IPS DF 19.7 (cell line): ENCODE measurements around the gene HAL.
"Not testable (repeated sequence)": the region's sequence is repeated elsewhere in the genome, so short reads cannot be mapped to it uniquely, and the experiment has no call there.

Experiments
- DNase-seq: peaks from one replicate; pipeline ENCODE4 v3.0.0-alpha.2; 2013; ENCODE audit warnings: low read depth, low spot score

The HAL gene

GRCh38 chr12:95976416-95976832, 19.7 kb downstream of the HAL start:
- DNase-seq = no peak

GRCh38 chr12:95975491-95975890, 20.7 kb downstream of the HAL start:
- no peak for DNase-seq

DNA sequence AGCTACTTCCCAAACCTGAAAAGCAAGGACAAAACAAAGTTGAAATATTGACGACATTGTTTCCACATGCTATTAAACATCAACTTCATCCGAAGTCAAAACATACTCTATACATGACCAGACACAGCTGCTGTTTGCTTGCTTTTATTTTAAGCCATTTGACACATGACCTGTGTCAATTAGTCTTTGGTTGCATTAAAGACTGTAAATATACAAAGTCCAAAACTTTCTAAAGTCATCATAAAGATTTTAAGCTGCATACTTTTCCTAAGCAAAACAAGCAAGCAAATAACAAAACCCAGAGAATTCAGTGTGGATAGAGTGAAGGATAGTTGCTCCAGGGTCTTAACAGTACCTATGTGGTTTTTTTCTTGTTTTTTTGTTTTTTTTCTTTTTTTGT, 21.8 kb downstream of the HAL start:
- no peak for DNase-seq

- no peak for DNase-seq
These were observed 23.2 kb downstream of the HAL start for GRCh38 chr12:95972832-95973456.

DNA sequence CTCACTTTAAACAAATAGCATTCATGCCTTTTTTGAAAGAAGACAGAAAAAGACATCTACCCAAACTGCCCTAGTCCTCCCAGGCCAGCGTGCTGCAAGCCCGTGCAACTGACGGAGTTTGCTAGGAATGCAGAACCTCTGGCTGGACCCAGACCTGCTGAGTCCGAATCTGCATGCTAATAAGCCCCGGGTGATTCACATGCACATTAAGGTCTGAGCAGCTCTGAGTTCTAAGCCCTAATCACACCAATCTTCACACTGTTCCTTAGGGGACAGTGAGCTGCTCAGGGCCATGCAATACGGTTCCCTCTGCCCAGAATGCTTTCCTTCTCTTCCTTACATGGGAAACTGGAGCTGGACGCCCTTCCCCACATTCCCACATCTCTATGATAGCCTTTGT, 25.2 kb downstream of the HAL start:
- peak; percentile 90 for DNase-seq

DNA sequence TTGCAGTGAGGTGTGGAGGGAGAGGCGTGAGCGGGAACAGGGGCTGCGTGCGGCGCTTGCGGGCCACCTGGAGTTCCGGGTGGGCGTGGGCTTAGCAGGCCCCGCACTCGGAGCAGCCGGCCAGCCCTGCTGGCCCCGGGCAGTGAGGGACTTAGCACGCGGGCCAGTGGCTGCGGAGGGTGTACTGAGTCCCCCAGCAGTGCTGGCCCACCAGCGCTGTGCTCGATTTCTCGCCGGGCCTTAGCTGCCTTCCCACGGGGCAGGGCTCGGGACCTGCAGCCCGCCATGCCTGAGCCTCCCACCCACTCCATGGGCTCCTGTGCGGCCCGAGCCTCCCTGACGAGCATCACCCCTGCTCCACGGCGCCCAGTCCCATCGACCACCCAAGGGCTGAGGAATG, 27.0 kb downstream of the HAL start:
- not testable (repeated sequence) for DNase-seq

GRCh38 chr12:95967301-95967700, 28.8 kb downstream of the HAL start:
- no peak for DNase-seq

DNA sequence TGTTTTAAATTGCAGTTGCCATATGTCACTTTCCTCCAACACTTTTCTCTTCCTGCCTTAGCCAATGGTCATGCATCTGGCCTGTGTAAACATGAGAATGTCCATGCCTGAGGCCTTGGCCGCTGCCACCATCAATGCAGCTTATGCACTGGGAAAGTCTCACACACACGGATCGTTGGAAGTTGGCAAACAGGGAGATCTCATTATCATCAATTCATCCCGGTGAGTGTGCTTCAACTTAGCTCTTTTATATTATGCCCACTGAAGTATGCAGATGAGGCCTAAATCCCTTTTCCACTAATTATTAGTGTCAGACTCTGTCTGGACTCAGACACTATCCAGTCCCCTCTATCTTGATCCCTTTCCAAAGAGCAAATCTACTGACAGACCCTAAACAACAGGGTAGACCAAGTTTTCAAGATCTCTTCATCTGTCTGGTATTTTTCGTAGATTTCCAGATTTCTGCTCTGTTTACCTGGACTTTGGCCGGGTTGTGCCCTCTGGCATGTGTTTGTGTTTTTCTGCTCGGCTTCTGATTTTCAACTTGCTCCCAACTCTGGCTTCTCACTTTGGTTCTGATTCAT, 29.8 kb downstream of the HAL start:
- DNase-seq = no peak

- DNase-seq = no peak
These were observed 33.0 kb downstream of the HAL start for GRCh38 chr12:95963096-95963495.

DNA sequence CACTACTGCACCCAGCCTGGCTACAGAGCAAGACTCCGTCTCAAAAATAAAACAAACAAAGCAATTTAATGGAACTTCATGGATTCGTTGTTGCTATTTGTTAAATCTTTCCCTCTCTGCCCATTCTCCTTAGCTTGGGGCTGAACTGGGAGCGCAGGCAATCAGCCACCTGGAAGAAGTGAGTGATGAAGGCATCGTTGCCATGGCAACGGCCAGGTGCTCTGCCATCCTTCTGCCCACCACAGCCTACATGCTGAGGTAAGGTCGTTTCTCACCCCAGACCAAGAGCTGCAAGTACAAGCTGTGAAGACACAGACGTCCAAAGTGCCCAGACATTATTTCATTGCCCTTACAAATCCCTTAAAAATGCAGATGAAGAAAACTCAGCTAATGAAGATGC, 33.9 kb downstream of the HAL start:
- no peak for DNase-seq

DNA sequence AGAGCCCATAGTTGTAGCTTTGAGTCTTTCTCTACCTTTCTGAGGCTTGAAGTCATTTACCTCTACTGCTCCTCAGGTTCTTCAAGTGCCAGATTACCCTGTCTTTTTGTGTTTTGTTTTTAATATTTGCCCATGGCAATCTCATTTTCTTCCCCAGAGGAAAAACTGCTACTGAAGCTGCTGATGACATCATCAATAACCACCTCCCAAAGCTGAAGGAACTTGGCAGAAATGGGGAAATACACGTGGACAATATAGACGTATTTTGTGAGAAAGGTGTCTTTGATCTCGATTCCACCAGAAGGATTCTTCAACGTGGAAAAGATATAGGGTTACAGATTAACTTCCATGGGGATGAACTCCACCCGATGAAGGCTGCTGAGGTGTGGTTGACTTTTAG, 35.9 kb downstream of the HAL start:
- no peak for DNase-seq

DNA sequence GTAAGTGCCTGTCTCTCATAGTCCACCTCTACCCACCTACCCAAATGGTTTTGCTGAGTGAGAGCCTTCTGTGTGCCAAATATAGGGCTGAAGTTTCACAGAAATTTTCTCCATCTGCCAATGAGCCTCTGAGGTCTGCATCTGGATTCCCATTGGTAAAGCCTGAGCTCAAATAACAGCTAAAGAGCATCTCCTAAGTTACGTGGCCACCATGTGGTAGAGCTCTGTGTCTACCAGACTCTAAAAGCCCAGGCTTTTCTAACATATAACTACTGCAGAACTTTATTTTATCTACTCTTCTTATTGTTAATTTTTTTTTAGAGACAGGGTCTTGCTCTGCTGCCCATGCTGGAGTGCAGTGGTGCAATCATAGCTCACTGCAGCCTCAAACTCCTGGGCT, 37.0 kb downstream of the HAL start:
- no peak for DNase-seq

- DNase-seq = no peak
These were observed 39.5 kb downstream of the HAL start for GRCh38 chr12:95956557-95957145.

DNA sequence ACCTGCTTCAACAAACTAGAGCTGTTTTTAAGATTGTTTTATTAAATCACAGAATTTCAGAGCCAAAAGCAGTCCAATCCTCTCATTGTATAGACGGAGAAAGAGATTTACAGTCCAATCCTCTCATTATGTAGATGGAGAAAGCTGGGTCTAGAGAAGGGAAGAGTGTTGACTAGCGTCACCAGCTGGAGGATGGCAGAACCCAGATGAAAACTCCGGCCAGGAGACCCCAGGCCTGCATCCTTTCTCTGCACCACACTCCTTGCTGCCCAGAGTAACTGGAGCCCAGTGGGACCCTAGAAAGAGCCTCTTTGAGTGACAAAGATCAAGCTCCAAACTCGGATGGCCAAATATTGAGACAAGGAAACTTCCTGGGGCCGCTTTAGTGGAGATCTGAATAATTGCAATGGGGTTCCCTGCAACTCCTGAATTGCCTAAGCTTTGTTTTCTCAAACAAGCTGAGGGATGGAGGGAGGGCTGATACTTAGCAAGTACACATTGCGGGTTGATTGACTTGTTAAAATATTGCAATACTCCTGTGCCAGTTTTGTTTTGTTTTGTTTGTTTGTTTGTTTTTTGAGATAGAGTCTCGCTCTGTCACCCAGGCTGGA, 40.5 kb downstream of the HAL start:
- no peak for DNase-seq

GRCh38 chr12:95953000-95953399, 43.1 kb downstream of the HAL start:
- no peak for DNase-seq

- DNase-seq = no peak
These were observed 44.6 kb downstream of the HAL start for GRCh38 chr12:95951515-95951914.

GRCh38 chr12:95949477-95950206, 46.5 kb downstream of the HAL start:
- DNase-seq = no peak

DNA sequence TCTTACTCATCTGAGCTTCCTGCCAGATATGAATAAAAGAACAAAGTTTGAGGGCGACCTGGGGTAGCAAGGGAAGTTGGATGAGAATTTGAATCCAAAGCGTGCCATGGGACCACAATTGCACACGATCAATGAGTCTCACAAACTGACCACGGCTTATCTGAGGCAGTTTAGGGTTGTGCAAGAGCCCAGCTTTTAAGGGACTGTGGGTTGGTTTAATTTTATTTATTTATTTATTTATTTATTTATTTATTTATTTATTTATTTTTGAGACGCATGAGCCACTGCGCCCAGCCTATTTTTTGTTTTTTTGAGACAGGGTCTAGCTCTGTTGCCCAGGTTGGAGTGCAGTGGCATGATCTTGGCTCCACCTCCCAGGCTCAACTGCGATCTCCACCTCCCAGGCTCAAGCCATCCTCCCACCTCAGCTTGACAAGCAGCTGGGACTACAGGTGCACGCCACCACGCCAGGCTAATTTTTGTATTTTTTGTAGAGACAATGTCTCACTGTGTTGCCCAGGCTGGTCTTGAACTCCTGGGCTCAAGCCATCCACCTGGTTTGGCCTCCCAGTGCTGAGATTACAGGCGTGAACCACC, 51.9 kb downstream of the HAL start:
- DNase-seq = no peak

GRCh38 chr12:95943330-95943842, 52.8 kb downstream of the HAL start, which contains the start of gene AMDHD1:
TSS of gene AMDHD1 (plus strand) at chr12:95943331. CDS start at chr12:95943399, 68 bp downstream.
- DNase-seq = no peak

DNA sequence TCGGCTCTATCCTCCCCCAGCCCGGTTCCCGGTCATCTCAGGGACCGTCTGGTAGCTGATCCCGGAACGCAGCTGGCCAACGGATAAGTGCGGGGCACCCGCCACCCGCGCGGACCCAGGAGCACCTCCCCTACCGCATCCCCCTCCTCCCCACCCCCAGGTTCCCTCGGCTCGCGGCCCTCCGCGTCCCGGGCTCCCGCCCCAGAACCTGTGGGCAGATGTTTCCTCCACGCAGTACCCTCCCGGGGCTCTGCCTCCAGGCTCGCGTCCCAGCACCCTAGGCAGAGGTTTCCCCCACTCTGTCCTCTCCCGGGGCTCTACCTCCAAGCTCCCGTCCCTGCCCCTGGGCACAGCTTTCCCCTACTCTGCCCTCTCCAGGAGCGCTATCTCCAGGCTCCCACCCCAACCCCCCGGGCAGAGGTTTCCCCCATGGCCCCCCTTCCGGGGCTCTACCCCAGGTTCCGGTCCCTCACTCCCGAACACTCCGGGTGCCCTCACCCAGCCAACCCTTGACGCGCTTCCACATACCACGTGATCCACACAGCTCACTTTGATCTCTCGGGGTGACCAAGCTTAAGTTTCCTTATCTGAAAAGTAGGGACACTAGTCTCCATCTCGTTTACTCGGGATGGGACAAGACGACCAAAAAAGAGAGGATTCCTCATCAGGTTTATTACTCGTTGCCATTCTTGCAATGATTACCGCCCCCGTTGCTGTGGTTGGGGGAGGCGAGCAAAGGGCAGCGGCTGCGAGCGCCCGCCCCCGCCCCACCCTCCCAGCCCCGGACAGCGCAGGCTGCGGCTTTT, 53.4 kb downstream of the HAL start, which contains the start of gene CCDC38:
Gene CCDC38 (minus strand): TSS at position 91 of the 806 bp plus-strand sequence. CDS start 6,105 bp downstream, outside the sequence.
- DNase-seq = peak; percentile 48

GRCh38 chr12:95942101-95942523, 54.0 kb downstream of the HAL start:
- DNase-seq = no peak
